Forelimb muscle (tissue), 1 donor: ENCODE measurements around the gene CRKL. TPM values are rescaled to one million over a fixed set of nuclear protein-coding genes. Genes with fewer than 3 reads are reported as not detected.
"Not testable (repeated sequence)": the region's sequence is repeated elsewhere in the genome, so short reads cannot be mapped to it uniquely, and the experiment has no call there.

Experiments used
- DNase-seq: peaks from one replicate; pipeline ENCODE4 v3.0.0-alpha.2; 2013; ENCODE audit warnings: low read depth
- polyA plus RNA-seq: library from polyadenylated mRNA; unstranded; fragments of 120-200 nt; gene quantifications from one replicate; pipeline ENCODE4 v1.2.1, GENCODE V29; 2013; ENCODE audit not compliant: insufficient read length

CRKL gene
- polyA plus RNA-seq, 1 donor = 41.5 TPM

GRCh38 chr22:20901093-20902033 is 15.8 kb upstream of the CRKL start:
- DNase-seq = not testable (repeated sequence)

GRCh38 chr22:20903093-20903492 is 14.1 kb upstream of the CRKL start:
- DNase-seq = no peak

- DNase-seq = no peak
Measured at GRCh38 chr22:20904008-20904979, 12.9 kb upstream of the CRKL start.

- no peak for DNase-seq
Measured at GRCh38 chr22:20904980-20905355, 12.2 kb upstream of the CRKL start.

- DNase-seq = no peak
Measured at GRCh38 chr22:20905415-20906386, 11.5 kb upstream of the CRKL start.

GRCh38 chr22:20906387-20906767 is 10.8 kb upstream of the CRKL start:
- DNase-seq = no peak

- not testable (repeated sequence) for DNase-seq
Measured at GRCh38 chr22:20908717-20909116, 8.5 kb upstream of the CRKL start.

GRCh38 chr22:20909543-20910303 is 7.5 kb upstream of the CRKL start:
- DNase-seq = no peak

GRCh38 chr22:20912494-20912893 is 4.7 kb upstream of the CRKL start:
- DNase-seq = no peak

GRCh38 chr22:20918663-20919218 is 1.5 kb downstream of the CRKL start:
- DNase-seq = no peak

- no peak for DNase-seq
Measured at GRCh38 chr22:20919718-20920117, 2.5 kb downstream of the CRKL start.

- DNase-seq = no peak
Measured at GRCh38 chr22:20920881-20921203, 3.6 kb downstream of the CRKL start.

- no peak for DNase-seq
Measured at GRCh38 chr22:20922141-20922751, 5.0 kb downstream of the CRKL start.

GRCh38 chr22:20926243-20926642 is 9.0 kb downstream of the CRKL start:
- DNase-seq = no peak

- no peak for DNase-seq
Measured at GRCh38 chr22:20927940-20928572, 10.8 kb downstream of the CRKL start.

GRCh38 chr22:20928573-20928967 is 11.4 kb downstream of the CRKL start:
- no peak for DNase-seq

GRCh38 chr22:20930004-20930403 is 12.8 kb downstream of the CRKL start:
- no peak for DNase-seq

- DNase-seq = not testable (repeated sequence)
Measured at GRCh38 chr22:20930435-20930834, 13.2 kb downstream of the CRKL start.

GRCh38 chr22:20931126-20931654 is 14.0 kb downstream of the CRKL start:
- no peak for DNase-seq
